ENCODE data around the gene BABAM2.

- TF ChIP-seq EZH2 (IDR thresholded peaks at IDR 0.05; ENCODE audit: insufficient read depth, poor library complexity, severe bottlenecking) (no peak), EZH2phosphoT487 (IDR thresholded peaks at IDR 0.05; ENCODE audit: insufficient read depth, low read depth) (no peak)
Measured at GRCh38 chr2:28366496-28367282, 476.2 kb downstream of the BABAM2 start.
